H9 (cell line): ENCODE measurements around the gene C19orf25. TPM values are rescaled to one million over a fixed set of nuclear protein-coding genes. Genes with fewer than 3 reads are reported as not detected.

Experiments
- DNase-seq: peaks from one replicate; pipeline ENCODE4 v3.0.0-alpha.2; 2017
- H2AFZ ChIP-seq: one replicate; pipeline ENCODE4 v1.6.1; 2013; ENCODE audit warnings: mild to moderate bottlenecking, low read length, control low read depth, moderate library complexity
- H2AK5ac ChIP-seq: 2 replicates; pipeline ENCODE4 v1.6.1; 2013; ENCODE audit warnings: low read length, control low read depth, mixed read lengths; ENCODE audit not compliant: insufficient read length
- H2BK120ac ChIP-seq: one replicate; pipeline ENCODE4 v1.6.1; 2013; ENCODE audit warnings: low read depth, mild to moderate bottlenecking, low read length, control low read depth, inconsistent platforms; ENCODE audit not compliant: poor library complexity, severe bottlenecking
- H2BK12ac ChIP-seq: 2 replicates; pipeline ENCODE4 v1.6.1; 2013; ENCODE audit warnings: low read length, control low read depth, mixed read lengths, low read depth; ENCODE audit not compliant: insufficient read length
- H2BK15ac ChIP-seq: 2 replicates; pipeline ENCODE4 v1.6.1; 2013; ENCODE audit warnings: low read depth, low read length, control low read depth
- H2BK20ac ChIP-seq: one replicate; pipeline ENCODE4 v1.6.1; 2013; ENCODE audit warnings: low read depth, mild to moderate bottlenecking, low read length, control low read depth, inconsistent platforms; ENCODE audit not compliant: poor library complexity, severe bottlenecking
- H2BK5ac ChIP-seq: 2 replicates; pipeline ENCODE4 v1.6.1; 2013; ENCODE audit warnings: low read length, control low read depth, mixed read lengths; ENCODE audit not compliant: insufficient read length
- H3K14ac ChIP-seq: 2 replicates; pipeline ENCODE4 v1.6.1; 2013; ENCODE audit warnings: low read length, control low read depth; ENCODE audit not compliant: insufficient read depth
- H3K18ac ChIP-seq: 2 replicates; pipeline ENCODE4 v1.6.1; 2013; ENCODE audit warnings: low read depth, mild to moderate bottlenecking, mixed read lengths, low read length, control low read depth; ENCODE audit not compliant: insufficient read length
- H3K23ac ChIP-seq: 2 replicates; pipeline ENCODE4 v1.6.1; 2013; ENCODE audit warnings: low read length, control low read depth, mixed read lengths, low read depth; ENCODE audit not compliant: insufficient read length
- H3K23me2 ChIP-seq: 2 replicates; pipeline ENCODE4 v1.6.1; 2013; ENCODE audit warnings: low read depth, mild to moderate bottlenecking, mixed read lengths, low read length, control low read depth; ENCODE audit not compliant: insufficient read length, poor library complexity, severe bottlenecking
- H3K27ac ChIP-seq: 2 replicates; pipeline ENCODE4 v1.5.1; 2013; ENCODE audit warnings: low read length, control low read depth, mixed read lengths, low read depth; ENCODE audit not compliant: insufficient read length
- H3K27me3 ChIP-seq: 2 replicates; pipeline ENCODE4 v1.6.1; 2013; ENCODE audit warnings: low read length, control low read depth, inconsistent platforms; ENCODE audit not compliant: insufficient read depth
- H3K4ac ChIP-seq: 2 replicates; pipeline ENCODE4 v1.6.1; 2013; ENCODE audit warnings: low read depth, mild to moderate bottlenecking, control low read depth, inconsistent platforms, low read length, moderate library complexity
- H3K4me1 ChIP-seq: 2 replicates; pipeline ENCODE4 v1.6.1; 2013; ENCODE audit warnings: low read length, control low read depth, inconsistent platforms; ENCODE audit not compliant: insufficient read depth
- H3K4me2 ChIP-seq: 2 replicates; pipeline ENCODE4 v1.6.1; 2013; ENCODE audit warnings: low read length, control low read depth, mixed read lengths; ENCODE audit not compliant: insufficient read length, insufficient read depth
- H3K56ac ChIP-seq: 2 replicates; pipeline ENCODE4 v1.6.1; 2013; ENCODE audit warnings: low read depth, mild to moderate bottlenecking, mixed read lengths, low read length, control low read depth; ENCODE audit not compliant: insufficient read length
- H3K79me1 ChIP-seq: 2 replicates; pipeline ENCODE4 v1.6.1; 2013; ENCODE audit warnings: low read depth, mild to moderate bottlenecking, moderate library complexity, low read length, control low read depth, inconsistent platforms; ENCODE audit not compliant: insufficient read depth, poor library complexity, severe bottlenecking
- H3K79me2 ChIP-seq: 2 replicates; pipeline ENCODE4 v1.6.1; 2013; ENCODE audit warnings: low read length, control low read depth, inconsistent platforms; ENCODE audit not compliant: insufficient read depth
- H3K9ac ChIP-seq: 2 replicates; pipeline ENCODE4 v1.6.1; 2013; ENCODE audit warnings: low read length, control low read depth, mixed read lengths; ENCODE audit not compliant: insufficient read length; ENCODE audit errors: extremely low read depth
- H3K9me3 ChIP-seq: one replicate; pipeline ENCODE4 v1.6.1; 2013; ENCODE audit warnings: low read depth, low read length, inconsistent platforms; ENCODE audit not compliant: control insufficient read depth
- H3T11ph ChIP-seq: one replicate; pipeline ENCODE4 v1.6.1; 2013; ENCODE audit warnings: mild to moderate bottlenecking, low read length, control low read depth, inconsistent platforms
- H4K20me1 ChIP-seq: one replicate; pipeline ENCODE4 v1.6.1; 2013; ENCODE audit not compliant: control insufficient read depth, insufficient read length, insufficient read depth
- H4K5ac ChIP-seq: 2 replicates; pipeline ENCODE4 v1.6.1; 2013; ENCODE audit warnings: low read depth, mild to moderate bottlenecking, mixed read lengths, low read length, control low read depth; ENCODE audit not compliant: insufficient read length
- H4K8ac ChIP-seq: replicated peaks from 2 replicates; pipeline ENCODE4 v1.6.1; 2013; ENCODE audit warnings: low read length, control low read depth, mixed read lengths, low read depth; ENCODE audit not compliant: insufficient read length
- H4K91ac ChIP-seq: 2 replicates; pipeline ENCODE4 v1.6.1; 2013; ENCODE audit warnings: low read depth, mild to moderate bottlenecking, moderate library complexity, mixed read lengths, low read length, control low read depth; ENCODE audit not compliant: insufficient read length
- H3K27ac Mint-ChIP-seq, 3 experiments: 2 replicates in 2 of 3; 3 replicates in 1 of 3; pipeline ENCODE4 v1.8.0; 2020 to 2021; ENCODE audit warnings: mixed read lengths in 3 of 3, mild to moderate bottlenecking in 1 of 3, moderate library complexity in 1 of 3
- H3K27me3 Mint-ChIP-seq: 2 replicates; pipeline ENCODE4 v1.8.0; 2021; ENCODE audit warnings: low read depth, mild to moderate bottlenecking, moderate library complexity, mixed read lengths
- H3K36me3 Mint-ChIP-seq, 3 experiments: 2 replicates in 2 of 3; 3 replicates in 1 of 3; pipeline ENCODE4 v1.8.0; 2020 to 2021; ENCODE audit warnings: low read depth in 3 of 3, mixed read lengths in 3 of 3; ENCODE audit not compliant: insufficient read depth in 1 of 3
- H3K4me1 Mint-ChIP-seq, 2 experiments: 2 replicates each; pipeline ENCODE4 v1.8.0; 2020; ENCODE audit warnings: mixed read lengths in 2 of 2
- H3K4me3 Mint-ChIP-seq, 2 experiments: 2 replicates in 1 of 2; 3 replicates in 1 of 2; pipeline ENCODE4 v1.8.0; 2020 to 2021; ENCODE audit warnings: mild to moderate bottlenecking in 2 of 2, mixed read lengths in 2 of 2, moderate library complexity in 1 of 2
- H3K9me3 Mint-ChIP-seq, 2 experiments: 2 replicates in 1 of 2; 3 replicates in 1 of 2; pipeline ENCODE4 v1.8.0; 2020; ENCODE audit warnings: mild to moderate bottlenecking in 2 of 2, mixed read lengths in 2 of 2, moderate library complexity in 1 of 2
- WGBS: extraction: QIAGEN DNeasy Blood & Tissue Kit; methylation state at CpG from one replicate; pipeline ENCODE4 v1.1.7; 2013; ENCODE audit warnings: missing lambda C conversion rate, low lambda C conversion rate, mixed read lengths; ENCODE audit not compliant: insufficient read length; ENCODE audit errors: extremely low coverage; 5-methylcytosine and 5-hydroxymethylcytosine counted together
- total RNA-seq: library from RNA; stranded (reverse); gene quantifications from 2 replicates; pipeline ENCODE4 v1.2.1, GENCODE V29; 2021
- TF ChIP-seq, protein P1 (sequence below): fragments of 200-600 bp; sonication (generic); conservative IDR thresholded peaks from 3 replicates; pipeline ENCODE4 v1.8.0; 2021; ENCODE audit warnings: antibody characterized with exemption, mild to moderate bottlenecking

C19orf25 gene
- total RNA-seq, 1 experiment from 2014 or later, result 36.8 TPM

GRCh38 chr19:1503925-1504773 lies 25.1 kb upstream of the C19orf25 start:
- Histone ChIP-seq H3K23me2 (peaks cover 11% of the 10 kb centered on the region), H2BK20ac (no peak overlapping the region), H4K91ac (no peak overlapping the region), H3K4me2 (peak overlapping the region; percentile 3), H3K4me1 (no peaks in the 10 kb centered on the region), H2BK5ac (no peak overlapping the region), H3K9me3 (no peaks in the 10 kb centered on the region), H2BK15ac (no peak overlapping the region), H3K4ac (no peak overlapping the region), H2AK5ac (peak overlapping the region; percentile 24), H3K79me1 (no peaks in the 10 kb centered on the region), H3K9ac (no peak overlapping the region), H3K23ac (no peak overlapping the region), H3K27ac (no peak overlapping the region), H2BK12ac (no peak overlapping the region), H4K5ac (no peak overlapping the region), H2AFZ (no peak overlapping the region), H3K27me3 (no peaks in the 10 kb centered on the region; the same call in 1 of the 2 replicates), H3T11ph (no peak overlapping the region), H3K56ac (no peak overlapping the region), H3K79me2 (no peaks in the 10 kb centered on the region), H3K14ac (0 out of 2 replicates have a peak overlapping the region, but pooled peaks have one; percentile 18), H4K8ac (no peak overlapping the region), H2BK120ac (no peak overlapping the region), H4K20me1 (no peaks in the 10 kb centered on the region), H3K18ac (peak overlapping the region; percentile 39)
- peak overlapping the region in 1 of 2 experiments; percentile 54; a peak in 1 of 5 replicates for H3K4me3 Mint-ChIP-seq
- WGBS, result no CpG with 5 or more reads among the region's 23 CpGs
- H3K36me3 Mint-ChIP-seq, result no peaks in the 10 kb centered on the region
- H3K4me1 Mint-ChIP-seq, result peaks cover 0 to 9% of the 10 kb centered on the region in 2 experiments; a peak in 3 of 4 replicates
- DNase-seq, result no peak
- peaks cover 7 to 20% of the 10 kb centered on the region in 2 experiments for H3K9me3 Mint-ChIP-seq
- peaks cover 63% of the 10 kb centered on the region for H3K27me3 Mint-ChIP-seq
- H3K27ac Mint-ChIP-seq, result no peak overlapping the region; a peak in 1 of 7 replicates
- TF ChIP-seq, protein P1, sequence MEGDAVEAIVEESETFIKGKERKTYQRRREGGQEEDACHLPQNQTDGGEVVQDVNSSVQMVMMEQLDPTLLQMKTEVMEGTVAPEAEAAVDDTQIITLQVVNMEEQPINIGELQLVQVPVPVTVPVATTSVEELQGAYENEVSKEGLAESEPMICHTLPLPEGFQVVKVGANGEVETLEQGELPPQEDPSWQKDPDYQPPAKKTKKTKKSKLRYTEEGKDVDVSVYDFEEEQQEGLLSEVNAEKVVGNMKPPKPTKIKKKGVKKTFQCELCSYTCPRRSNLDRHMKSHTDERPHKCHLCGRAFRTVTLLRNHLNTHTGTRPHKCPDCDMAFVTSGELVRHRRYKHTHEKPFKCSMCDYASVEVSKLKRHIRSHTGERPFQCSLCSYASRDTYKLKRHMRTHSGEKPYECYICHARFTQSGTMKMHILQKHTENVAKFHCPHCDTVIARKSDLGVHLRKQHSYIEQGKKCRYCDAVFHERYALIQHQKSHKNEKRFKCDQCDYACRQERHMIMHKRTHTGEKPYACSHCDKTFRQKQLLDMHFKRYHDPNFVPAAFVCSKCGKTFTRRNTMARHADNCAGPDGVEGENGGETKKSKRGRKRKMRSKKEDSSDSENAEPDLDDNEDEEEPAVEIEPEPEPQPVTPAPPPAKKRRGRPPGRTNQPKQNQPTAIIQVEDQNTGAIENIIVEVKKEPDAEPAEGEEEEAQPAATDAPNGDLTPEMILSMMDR, result no peak
